Fibroblast of lung (primary cell): ENCODE data around the gene AFAP1. TPM values are rescaled to one million over a fixed set of nuclear protein-coding genes. Genes with fewer than 3 reads are reported as not detected.

ENCODE experiments used
- DNase-seq, 2 donors: peaks; one replicate each; pipeline versions ENCODE4 v3.0.0 to v3.0.0-alpha.2; 2010; ENCODE audit warnings: low read depth in 2 of 2
- H2AFZ ChIP-seq: 2 replicates; pipeline ENCODE4 v1.5.1; 2012; ENCODE audit warnings: low read length, control low read depth, inconsistent platforms
- H3K27ac ChIP-seq: 2 replicates; pipeline ENCODE4 v1.5.1; 2011; ENCODE audit warnings: low read length, control low read depth; ENCODE audit not compliant: insufficient read depth
- H3K27me3 ChIP-seq: 2 replicates; pipeline ENCODE4 v1.5.1; 2011; ENCODE audit warnings: mild to moderate bottlenecking, low read length; ENCODE audit not compliant: control insufficient read depth, insufficient read depth
- H3K36me3 ChIP-seq: 2 replicates; pipeline ENCODE4 v1.5.1; 2011; ENCODE audit warnings: low read length; ENCODE audit not compliant: control insufficient read depth, insufficient read depth
- H3K4me1 ChIP-seq: 2 replicates; pipeline ENCODE4 v1.5.1; 2011; ENCODE audit warnings: low read length; ENCODE audit not compliant: control insufficient read depth, insufficient read depth; ENCODE audit errors: extremely low read depth
- H3K4me2 ChIP-seq: 2 replicates; pipeline ENCODE4 v1.5.1; 2011; ENCODE audit warnings: low read length, control low read depth; ENCODE audit not compliant: insufficient read depth; ENCODE audit errors: extremely low read depth
- H3K4me3 ChIP-seq, 4 experiments: fragments of 200-600 bp in 1 of 4; sonication (generic) in 1 of 4; replicated peaks in 1 of 4; 2 replicates each; pipeline ENCODE4 v1.5.1; 2011 to 2016; ENCODE audit warnings: low read length in 4 of 4, low read depth in 3 of 4, mild to moderate bottlenecking in 3 of 4, control low read depth in 2 of 4, inconsistent platforms in 1 of 4, mixed read lengths in 1 of 4; ENCODE audit not compliant: insufficient read depth in 1 of 4; ENCODE audit errors: control extremely low read depth in 1 of 4
- H3K79me2 ChIP-seq: 2 replicates; pipeline ENCODE4 v1.5.1; 2012; ENCODE audit warnings: mild to moderate bottlenecking, low read length, inconsistent platforms; ENCODE audit not compliant: control insufficient read depth, insufficient read depth
- H3K9ac ChIP-seq: 2 replicates; pipeline ENCODE4 v1.5.1; 2011; ENCODE audit warnings: mild to moderate bottlenecking, low read length, control low read depth; ENCODE audit not compliant: insufficient read depth
- H3K9me3 ChIP-seq: 2 replicates; pipeline ENCODE4 v1.5.1; 2012; ENCODE audit warnings: low read depth, low read length; ENCODE audit not compliant: control insufficient read depth, insufficient read depth
- H4K20me1 ChIP-seq: 2 replicates; pipeline ENCODE4 v1.5.1; 2011; ENCODE audit warnings: low read length; ENCODE audit not compliant: control insufficient read depth, insufficient read depth; ENCODE audit errors: extremely low read depth
- CTCF ChIP-seq, 2 donors: IDR thresholded peaks in 1 of 2; conservative IDR thresholded peaks in 1 of 2; 1 replicate in 1 of 2; 2 replicates in 1 of 2; pipeline ENCODE4 v1.5.1; 2011 to 2012; ENCODE audit warnings: low read length in 2 of 2, control low read depth in 1 of 2, inconsistent platforms in 1 of 2, low read depth in 1 of 2, mild to moderate bottlenecking in 1 of 2
- EZH2 ChIP-seq: IDR thresholded peaks from 2 replicates; pipeline ENCODE4 v1.5.1; 2012; ENCODE audit warnings: low read length, control low read depth, mild to moderate bottlenecking; ENCODE audit errors: missing control alignments
- polyA plus RNA-seq, 2 donors: library from polyadenylated mRNA; depleted of rRNA in 1 of 2; stranded (reverse) in 1 of 2; unstranded in 1 of 2; fragments of >200 nt; gene quantifications; 2 replicates each; pipeline ENCODE4 v1.2.1, GENCODE V29; 2011 to 2012; ENCODE audit warnings: missing spikeins in 1 of 2
- total RNA-seq: library from RNA; depleted of rRNA; stranded (reverse); fragments of >200 nt; gene quantifications from 2 replicates; pipeline ENCODE4 v1.2.1, GENCODE V29; 2014

Gene AFAP1
- total and polyA plus RNA-seq, 2 donors (not counting 1 experiment from before 2014, with no cell fraction given), result 21.8 to 30.1 TPM

- no peak overlapping the region for H3K27ac ChIP-seq
- DNase-seq, result peak in 1 of 2 donors; percentile 54
- no peaks in the 10 kb centered on the region for H3K36me3 ChIP-seq
- no peaks in the 10 kb centered on the region for H3K4me1 ChIP-seq
- H3K9me3 ChIP-seq, result no peaks in the 10 kb centered on the region
- no peak overlapping the region for H3K4me3 ChIP-seq
- TF ChIP-seq EZH2 (no peak), CTCF (conservative IDR thresholded peaks at IDR 0.05 in 1 of 2, IDR thresholded peaks at IDR 0.05 in 1 of 2; ENCODE audit: low read depth in 1 of 2, low read length in 2 of 2) (no peak)
- no peaks in the 10 kb centered on the region for H3K27me3 ChIP-seq
- H4K20me1 ChIP-seq, result no peaks in the 10 kb centered on the region
- H3K79me2 ChIP-seq, result no peaks in the 10 kb centered on the region
- no peak overlapping the region for H3K4me2 ChIP-seq
- no peak overlapping the region for H2AFZ ChIP-seq
- no peak overlapping the region for H3K9ac ChIP-seq
Observed at GRCh38 chr4:7753271-7753670, 186.4 kb downstream of the AFAP1 start.

GRCh38 chr4:7752649-7753048, 187.0 kb downstream of the AFAP1 start:
- H3K4me2 ChIP-seq, result no peak overlapping the region
- H3K4me3 ChIP-seq, result no peak overlapping the region
- H4K20me1 ChIP-seq, result no peaks in the 10 kb centered on the region
- H3K9ac ChIP-seq, result no peak overlapping the region
- no peak overlapping the region for H3K27ac ChIP-seq
- DNase-seq, result peak in 1 of 2 donors; percentile 17
- TF ChIP-seq CTCF (conservative IDR thresholded peaks at IDR 0.05 in 1 of 2, IDR thresholded peaks at IDR 0.05 in 1 of 2; ENCODE audit: low read depth in 1 of 2, low read length in 2 of 2) (no peak), EZH2 (no peak)
- H3K4me1 ChIP-seq, result no peaks in the 10 kb centered on the region
- no peak overlapping the region for H2AFZ ChIP-seq
- H3K9me3 ChIP-seq, result no peaks in the 10 kb centered on the region
- no peaks in the 10 kb centered on the region for H3K27me3 ChIP-seq
- H3K79me2 ChIP-seq, result no peaks in the 10 kb centered on the region
- H3K36me3 ChIP-seq, result no peaks in the 10 kb centered on the region

GRCh38 chr4:7750972-7751371, 188.7 kb downstream of the AFAP1 start:
- Histone ChIP-seq H3K27me3 (no peaks in the 10 kb centered on the region), H4K20me1 (no peaks in the 10 kb centered on the region), H3K4me2 (no peak overlapping the region), H3K4me3 (no peak overlapping the region), H3K9ac (no peak overlapping the region), H3K36me3 (no peaks in the 10 kb centered on the region), H3K27ac (no peak overlapping the region), H3K4me1 (no peaks in the 10 kb centered on the region), H3K9me3 (no peaks in the 10 kb centered on the region), H3K79me2 (no peaks in the 10 kb centered on the region), H2AFZ (no peak overlapping the region)
- TF ChIP-seq CTCF (conservative IDR thresholded peaks at IDR 0.05 in 1 of 2, IDR thresholded peaks at IDR 0.05 in 1 of 2; ENCODE audit: low read depth in 1 of 2, low read length in 2 of 2), result no peak
- TF ChIP-seq EZH2, result no peak
- DNase-seq, result no peak
